Stimulated activated naive CD8-positive, alpha-beta T cell treated with anti-CD3 and anti-CD28 coated beads, Interleukin-15, Interleukin-2, amounts not matched to agents 100 ng/mL and 50 ng/mL, for 24 hours (primary cell): ENCODE measurements around the gene SH3PXD2A.
A peak's percentile ranks its signal among the peaks of the same experiment; 100 is the strongest.
"Not testable (repeated sequence)": the region's sequence is repeated elsewhere in the genome, so short reads cannot be mapped to it uniquely, and the experiment has no call there.

ENCODE experiments used
- H3K27ac Mint-ChIP-seq: one replicate; pipeline ENCODE4 v1.8.0; 2021; ENCODE audit warnings: mild to moderate bottlenecking, mixed read lengths
- H3K27me3 Mint-ChIP-seq: one replicate; pipeline ENCODE4 v1.8.0; 2021; ENCODE audit warnings: mixed read lengths
- H3K36me3 Mint-ChIP-seq: one replicate; pipeline ENCODE4 v1.8.0; 2021; ENCODE audit warnings: low read depth, mixed read lengths
- H3K4me1 Mint-ChIP-seq: one replicate; pipeline ENCODE4 v1.8.0; 2021; ENCODE audit warnings: low read depth, mixed read lengths
- H3K4me3 Mint-ChIP-seq: one replicate; pipeline ENCODE4 v1.8.0; 2021; ENCODE audit warnings: mild to moderate bottlenecking, mixed read lengths
- H3K9me3 Mint-ChIP-seq: one replicate; pipeline ENCODE4 v1.8.0; 2021; ENCODE audit warnings: mixed read lengths

The SH3PXD2A gene

DNA sequence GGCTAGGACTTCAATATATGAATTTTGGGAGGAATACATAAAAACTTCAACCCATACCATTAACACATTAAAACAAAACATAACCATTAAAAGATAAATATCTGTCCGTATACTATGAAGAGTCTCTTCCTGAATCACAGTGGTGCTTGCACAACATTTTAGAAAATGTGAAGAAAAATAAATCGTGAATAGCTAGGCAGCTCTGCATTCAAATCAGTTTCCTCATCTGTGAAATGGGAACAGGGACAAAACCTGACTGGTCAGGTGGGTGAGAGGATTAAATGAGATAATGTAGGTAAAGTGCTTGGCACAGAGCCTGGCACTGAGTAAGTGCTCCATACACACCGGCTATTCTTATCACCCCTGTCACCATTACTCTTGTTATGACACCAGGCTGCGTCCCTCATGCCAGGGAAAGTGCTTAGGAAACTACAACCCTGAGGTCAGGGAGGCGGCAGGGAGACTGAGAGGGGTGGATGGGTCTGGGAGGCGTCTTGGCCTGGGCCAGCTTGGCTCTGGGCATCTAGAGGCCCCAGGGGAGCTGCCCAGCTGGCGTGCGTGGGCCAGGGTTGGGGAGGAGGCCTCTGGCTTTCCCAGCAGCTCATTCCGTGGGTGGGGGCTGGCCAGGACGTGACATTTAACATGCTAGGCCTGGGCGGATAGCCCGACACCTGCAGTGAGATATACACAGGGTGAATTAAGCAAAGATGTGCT is 78.3 kb downstream of the SH3PXD2A start:
- H3K4me3 Mint-ChIP-seq = no peak overlapping the region
- peaks cover 4% of the 10 kb centered on the region for H3K27me3 Mint-ChIP-seq
- peaks cover 13% of the 10 kb centered on the region for H3K4me1 Mint-ChIP-seq
- H3K9me3 Mint-ChIP-seq = no peaks in the 10 kb centered on the region
- H3K27ac Mint-ChIP-seq = no peak overlapping the region
- H3K36me3 Mint-ChIP-seq = no peaks in the 10 kb centered on the region

DNA sequence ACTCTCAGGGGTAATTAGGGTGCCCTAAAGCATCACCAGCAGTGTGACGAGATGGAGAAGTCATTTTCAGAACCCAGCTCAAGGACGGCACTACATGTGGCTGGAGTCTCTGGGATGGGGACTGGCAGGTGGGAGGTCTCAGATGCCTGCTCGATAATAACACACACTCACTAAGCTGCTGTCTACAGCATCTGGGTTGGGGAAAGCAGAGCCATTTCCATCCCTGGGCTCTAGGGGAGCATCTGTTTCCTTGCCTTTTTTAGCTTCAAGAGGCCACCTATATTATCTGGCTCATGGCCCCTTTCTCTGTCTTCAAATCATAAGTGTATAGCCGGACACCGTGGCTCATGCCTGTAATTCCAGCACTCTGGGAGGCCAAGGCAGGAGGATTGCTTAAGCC is 79.6 kb downstream of the SH3PXD2A start:
- Mint-ChIP-seq H3K4me3 (no peak overlapping the region), H3K36me3 (no peaks in the 10 kb centered on the region), H3K27me3 (peaks cover under 1% of the 10 kb centered on the region), H3K9me3 (no peaks in the 10 kb centered on the region), H3K27ac (no peak overlapping the region), H3K4me1 (peaks cover 18% of the 10 kb centered on the region)

DNA sequence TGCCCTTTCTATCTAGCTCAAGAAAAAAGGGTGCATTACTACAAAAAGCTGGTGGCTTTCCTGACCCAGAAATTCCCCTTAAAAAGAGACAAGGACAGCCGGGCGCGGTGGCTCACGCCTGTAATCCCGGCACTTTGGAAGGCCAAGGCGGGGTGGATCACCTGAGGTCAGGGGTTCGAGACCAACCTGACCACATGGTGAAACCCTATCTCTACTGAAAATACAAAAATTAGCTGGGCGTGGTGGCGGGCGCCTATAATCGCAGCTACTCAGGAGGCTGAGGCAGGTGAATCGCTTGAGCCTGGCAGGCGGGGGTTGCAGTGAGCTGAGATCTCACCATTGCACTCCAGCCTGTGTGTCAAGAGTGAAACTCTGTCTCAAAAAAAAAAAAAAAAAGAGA is 82.5 kb downstream of the SH3PXD2A start:
- Mint-ChIP-seq H3K4me1 (peaks cover 29% of the 10 kb centered on the region), H3K4me3 (peak overlapping the region; percentile 86)
- H3K27ac Mint-ChIP-seq, H3K27me3 Mint-ChIP-seq, H3K9me3 Mint-ChIP-seq, H3K36me3 Mint-ChIP-seq: not testable (repeated sequence)

DNA sequence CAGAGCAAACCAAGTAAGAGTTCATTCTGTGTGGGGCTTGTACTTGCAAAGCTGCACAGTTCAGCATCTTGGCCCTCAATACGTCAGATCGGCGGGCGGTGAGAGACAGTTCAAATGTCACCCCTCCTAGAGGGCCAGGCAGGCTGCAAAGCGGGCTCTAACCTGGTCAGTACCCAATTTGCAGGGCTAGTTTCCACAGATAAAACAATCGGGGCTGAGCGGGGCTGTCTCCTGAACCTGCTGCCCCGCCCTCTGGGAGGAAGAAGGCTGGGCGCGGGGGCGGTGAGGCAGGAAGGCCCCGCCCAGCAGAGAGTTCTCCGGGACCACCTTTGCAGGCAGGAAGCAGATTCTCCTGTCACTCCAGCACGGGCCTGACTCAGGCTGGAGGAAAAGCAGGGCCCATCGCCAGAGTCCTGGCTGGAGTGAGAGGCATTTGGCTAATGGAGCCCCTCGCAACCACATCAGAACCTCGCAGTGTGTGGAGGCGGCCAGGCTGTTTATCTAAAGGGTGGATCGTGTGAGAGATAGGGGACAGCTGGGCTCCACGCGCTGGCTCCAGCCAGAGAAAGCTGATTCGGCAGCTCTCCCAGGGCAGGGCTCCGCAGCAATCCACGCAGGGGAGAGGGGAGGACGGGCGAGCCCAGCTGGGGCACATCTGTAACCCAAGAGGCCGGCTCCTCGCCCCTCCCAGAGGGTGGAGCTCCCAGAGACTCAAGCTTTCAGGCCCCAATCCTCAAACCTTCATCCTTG is 83.1 kb downstream of the SH3PXD2A start:
- H3K9me3 Mint-ChIP-seq = no peaks in the 10 kb centered on the region
- H3K27ac Mint-ChIP-seq = peak overlapping the region; percentile 88
- H3K4me3 Mint-ChIP-seq = peak overlapping the region; percentile 86
- H3K27me3 Mint-ChIP-seq = no peaks in the 10 kb centered on the region
- peaks cover 24% of the 10 kb centered on the region for H3K4me1 Mint-ChIP-seq
- H3K36me3 Mint-ChIP-seq = no peaks in the 10 kb centered on the region

DNA sequence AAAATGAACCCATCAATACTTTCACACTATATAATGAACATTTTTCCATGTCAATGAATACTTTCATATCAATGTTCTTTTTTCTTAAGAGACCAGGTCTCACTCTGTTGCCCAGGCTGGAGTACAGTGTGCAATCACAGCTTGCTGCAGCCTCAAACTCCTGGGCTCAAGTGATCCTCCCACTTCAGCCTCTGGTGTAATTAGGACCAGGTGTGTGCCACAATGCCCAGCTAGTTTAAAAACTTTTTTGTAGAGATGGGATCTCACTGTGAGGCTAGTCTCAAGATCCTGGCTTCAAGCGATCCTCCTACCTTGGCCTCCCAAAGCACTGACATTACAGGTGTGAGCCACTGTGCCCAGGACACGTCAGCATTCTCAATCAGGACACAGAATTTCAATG is 85.2 kb downstream of the SH3PXD2A start:
- Mint-ChIP-seq H3K4me1 (peaks cover 39% of the 10 kb centered on the region), H3K27me3 (no peaks in the 10 kb centered on the region), H3K9me3 (no peaks in the 10 kb centered on the region), H3K27ac (no peak overlapping the region), H3K36me3 (no peaks in the 10 kb centered on the region), H3K4me3 (no peak overlapping the region)

DNA sequence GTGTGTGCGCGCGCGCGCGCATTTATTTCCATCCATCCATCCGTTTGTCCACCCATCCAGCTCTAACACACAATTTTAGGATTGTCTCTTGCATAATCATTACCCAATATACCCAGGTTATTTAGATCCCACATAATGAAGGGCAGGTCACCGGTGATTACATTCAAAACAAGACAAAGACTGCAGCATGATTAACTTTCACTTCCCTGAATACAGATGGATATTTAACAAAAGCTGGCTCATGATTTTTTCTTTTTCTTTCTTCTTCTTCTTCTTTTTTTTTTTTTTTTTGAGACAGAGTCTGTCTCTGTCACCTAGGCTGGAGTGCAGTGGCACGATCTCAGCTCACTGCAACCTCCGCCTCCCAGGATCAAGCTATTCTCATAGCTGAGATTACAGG is 86.2 kb downstream of the SH3PXD2A start:
- H3K4me1 Mint-ChIP-seq = peaks cover 48% of the 10 kb centered on the region
- no peak overlapping the region for H3K4me3 Mint-ChIP-seq
- H3K36me3 Mint-ChIP-seq = no peaks in the 10 kb centered on the region
- no peaks in the 10 kb centered on the region for H3K27me3 Mint-ChIP-seq
- H3K9me3 Mint-ChIP-seq = no peaks in the 10 kb centered on the region
- H3K27ac Mint-ChIP-seq = no peak overlapping the region

DNA sequence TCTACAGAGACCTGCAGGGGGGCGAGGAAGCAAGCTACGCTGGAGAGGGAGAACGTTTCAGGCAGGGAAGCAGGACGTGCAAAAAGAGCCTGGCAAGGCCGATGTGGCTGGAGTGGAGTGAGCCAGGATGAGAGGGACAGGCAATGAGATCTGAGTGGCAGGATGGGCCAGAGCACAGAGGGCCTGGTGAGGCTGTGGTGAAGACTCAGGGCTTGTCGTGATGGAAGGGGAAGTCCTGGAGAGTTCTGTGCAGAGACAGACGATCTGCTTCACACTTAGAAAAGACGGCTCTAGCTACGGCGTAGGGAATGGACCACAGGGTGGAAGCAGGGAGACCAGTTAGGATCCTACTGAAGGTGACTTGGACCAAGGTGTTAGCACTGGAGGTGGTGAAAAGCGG is 87.0 kb downstream of the SH3PXD2A start:
- Mint-ChIP-seq H3K36me3 (no peaks in the 10 kb centered on the region), H3K9me3 (no peaks in the 10 kb centered on the region), H3K4me3 (no peak overlapping the region), H3K27me3 (no peaks in the 10 kb centered on the region), H3K4me1 (peaks cover 57% of the 10 kb centered on the region), H3K27ac (no peak overlapping the region)

DNA sequence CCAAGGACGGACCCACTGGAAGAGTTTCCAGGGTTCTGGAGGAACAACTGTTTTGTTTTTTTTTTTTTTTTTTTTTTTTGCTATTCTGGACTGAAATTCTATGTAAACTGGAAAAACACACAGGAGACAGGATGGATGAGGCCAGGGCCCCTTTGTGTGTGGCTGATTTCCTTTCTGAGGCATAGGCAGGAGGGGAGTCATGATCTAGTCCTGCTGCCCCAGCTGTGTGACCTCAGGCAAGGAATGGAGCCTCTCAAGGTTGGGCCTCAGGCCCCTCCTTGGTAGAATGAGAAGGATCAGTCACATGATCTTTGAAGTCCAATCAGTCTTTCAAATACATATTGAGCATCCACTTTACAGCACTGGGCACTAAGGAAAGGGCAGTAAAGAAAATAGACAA is 87.6 kb downstream of the SH3PXD2A start:
- no peak overlapping the region for H3K4me3 Mint-ChIP-seq
- peaks cover 61% of the 10 kb centered on the region for H3K4me1 Mint-ChIP-seq
- no peaks in the 10 kb centered on the region for H3K9me3 Mint-ChIP-seq
- no peaks in the 10 kb centered on the region for H3K27me3 Mint-ChIP-seq
- no peaks in the 10 kb centered on the region for H3K36me3 Mint-ChIP-seq
- no peak overlapping the region for H3K27ac Mint-ChIP-seq

DNA sequence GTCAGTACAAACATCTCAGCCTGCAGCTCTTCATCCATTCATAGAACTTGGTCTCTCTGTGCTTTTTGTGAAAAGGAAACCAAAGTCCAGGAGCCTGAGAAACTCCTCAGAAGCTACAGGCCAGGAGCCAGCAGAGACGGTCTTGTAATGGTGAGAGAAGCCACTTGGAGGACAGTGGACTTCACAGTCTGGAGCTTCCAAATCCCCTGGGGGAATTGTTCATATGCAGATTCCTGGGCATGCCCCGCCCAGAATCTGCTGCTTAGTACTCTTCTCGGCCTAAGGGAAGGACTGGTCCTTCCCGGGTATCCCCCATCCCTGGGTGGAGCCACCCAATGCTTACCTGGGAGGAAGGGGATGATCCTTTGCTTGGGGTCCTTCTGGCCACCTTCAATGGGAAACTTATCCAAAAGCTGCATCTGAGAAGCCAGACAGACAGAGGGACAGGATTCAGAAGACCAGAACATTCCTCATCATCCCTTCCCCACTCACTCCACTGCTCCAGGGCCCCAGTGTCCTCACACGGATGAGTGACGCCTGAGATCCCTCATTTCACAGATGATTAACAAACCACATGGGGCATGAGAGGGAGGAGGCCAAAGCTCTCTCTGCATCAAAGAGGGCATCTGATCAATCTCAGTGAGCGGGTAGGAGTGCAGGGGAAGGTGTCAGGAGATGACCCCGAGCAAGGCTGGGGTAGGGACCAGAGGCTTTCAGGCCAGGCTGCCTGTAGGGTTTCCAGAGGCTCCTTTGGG is 88.4 kb downstream of the SH3PXD2A start:
- no peak overlapping the region for H3K27ac Mint-ChIP-seq
- H3K36me3 Mint-ChIP-seq = no peaks in the 10 kb centered on the region
- no peaks in the 10 kb centered on the region for H3K9me3 Mint-ChIP-seq
- H3K4me3 Mint-ChIP-seq = no peak overlapping the region
- peaks cover 54% of the 10 kb centered on the region for H3K4me1 Mint-ChIP-seq
- no peaks in the 10 kb centered on the region for H3K27me3 Mint-ChIP-seq

DNA sequence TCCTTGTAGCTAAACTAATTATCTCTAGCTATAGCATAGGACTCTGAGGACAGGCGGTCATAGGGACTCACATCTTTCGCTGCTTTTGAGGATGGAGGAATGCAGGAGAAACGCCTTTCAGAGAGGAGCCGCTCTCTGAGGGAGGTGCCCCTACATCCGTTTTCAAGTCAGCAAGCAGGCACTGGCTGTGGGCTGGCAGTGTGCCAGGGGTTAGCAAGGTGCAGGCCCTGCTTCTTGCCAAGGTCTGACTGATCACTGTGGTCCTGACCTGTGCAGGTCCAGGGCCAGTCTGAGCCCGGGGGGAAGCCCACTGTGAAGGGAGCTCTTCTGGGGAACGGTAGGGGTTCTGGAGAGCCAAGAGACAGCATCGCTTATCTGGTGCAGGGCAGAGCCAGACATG is 89.4 kb downstream of the SH3PXD2A start:
- no peaks in the 10 kb centered on the region for H3K27me3 Mint-ChIP-seq
- H3K36me3 Mint-ChIP-seq = no peaks in the 10 kb centered on the region
- peaks cover 50% of the 10 kb centered on the region for H3K4me1 Mint-ChIP-seq
- H3K4me3 Mint-ChIP-seq = no peak overlapping the region
- no peak overlapping the region for H3K27ac Mint-ChIP-seq
- H3K9me3 Mint-ChIP-seq = no peaks in the 10 kb centered on the region

DNA sequence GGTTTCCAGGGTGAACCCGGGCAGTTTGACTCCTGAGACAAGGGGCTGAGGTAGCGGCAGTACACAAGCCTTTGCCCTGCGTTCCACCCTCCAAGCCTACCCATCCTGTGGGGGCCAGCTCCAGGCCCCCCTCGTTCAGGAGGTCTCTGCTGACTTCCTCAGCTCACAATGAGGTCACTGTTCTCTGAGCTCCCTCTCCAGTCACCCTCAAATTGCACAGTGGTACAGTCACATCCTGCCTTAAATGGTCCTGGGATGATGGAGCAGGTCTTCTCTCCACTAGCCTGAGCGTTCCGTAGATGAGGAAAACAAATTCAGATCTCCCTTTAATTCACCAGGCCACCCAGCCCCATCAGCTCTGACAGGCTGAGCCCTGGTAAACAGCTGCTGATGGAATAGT is 90.2 kb downstream of the SH3PXD2A start:
- no peaks in the 10 kb centered on the region for H3K27me3 Mint-ChIP-seq
- H3K4me1 Mint-ChIP-seq = peaks cover 50% of the 10 kb centered on the region
- H3K36me3 Mint-ChIP-seq = no peaks in the 10 kb centered on the region
- H3K9me3 Mint-ChIP-seq = no peaks in the 10 kb centered on the region
- H3K4me3 Mint-ChIP-seq = no peak overlapping the region
- H3K27ac Mint-ChIP-seq = no peak overlapping the region

DNA sequence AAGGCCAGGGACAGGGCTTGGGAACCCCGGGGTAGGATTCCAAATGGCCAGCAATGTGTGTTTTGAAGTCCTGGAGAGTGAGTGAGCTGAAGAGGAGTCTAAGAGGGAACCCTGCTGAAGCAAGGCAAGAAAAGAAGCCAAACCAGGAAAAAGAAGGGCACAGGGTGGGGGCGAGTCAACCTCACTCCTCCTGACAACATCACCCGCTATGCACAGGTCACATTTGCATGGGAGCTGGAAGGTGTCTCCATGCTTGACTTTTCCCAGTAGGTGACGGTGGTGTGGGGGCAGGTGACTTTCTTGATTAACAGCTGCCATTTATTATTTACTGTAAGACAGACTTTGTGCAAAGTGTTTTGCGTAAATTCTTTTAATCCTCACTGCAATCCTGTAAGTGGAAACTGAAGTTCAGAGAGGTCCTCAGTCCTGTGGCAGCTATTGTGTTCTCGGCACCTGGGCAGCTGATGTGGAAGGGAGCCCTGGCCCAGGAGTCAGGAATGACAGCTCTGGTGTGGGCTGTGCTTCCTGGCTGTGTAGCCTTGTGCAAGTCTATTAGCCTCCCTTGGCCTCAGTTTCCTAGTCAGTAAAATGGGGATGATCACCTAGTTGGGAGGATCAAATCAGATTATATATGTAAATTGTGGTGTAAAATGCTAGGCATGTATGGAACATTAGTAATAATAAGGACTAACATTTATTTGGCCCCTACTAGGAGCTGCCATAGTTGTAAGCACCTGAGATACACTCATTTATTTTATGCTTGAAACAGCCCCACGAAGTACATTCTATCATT is 90.9 kb downstream of the SH3PXD2A start:
- Mint-ChIP-seq H3K4me3 (no peak overlapping the region), H3K27me3 (no peaks in the 10 kb centered on the region), H3K36me3 (no peaks in the 10 kb centered on the region), H3K4me1 (peaks cover 52% of the 10 kb centered on the region), H3K27ac (peak overlapping the region; percentile 56), H3K9me3 (no peaks in the 10 kb centered on the region)

DNA sequence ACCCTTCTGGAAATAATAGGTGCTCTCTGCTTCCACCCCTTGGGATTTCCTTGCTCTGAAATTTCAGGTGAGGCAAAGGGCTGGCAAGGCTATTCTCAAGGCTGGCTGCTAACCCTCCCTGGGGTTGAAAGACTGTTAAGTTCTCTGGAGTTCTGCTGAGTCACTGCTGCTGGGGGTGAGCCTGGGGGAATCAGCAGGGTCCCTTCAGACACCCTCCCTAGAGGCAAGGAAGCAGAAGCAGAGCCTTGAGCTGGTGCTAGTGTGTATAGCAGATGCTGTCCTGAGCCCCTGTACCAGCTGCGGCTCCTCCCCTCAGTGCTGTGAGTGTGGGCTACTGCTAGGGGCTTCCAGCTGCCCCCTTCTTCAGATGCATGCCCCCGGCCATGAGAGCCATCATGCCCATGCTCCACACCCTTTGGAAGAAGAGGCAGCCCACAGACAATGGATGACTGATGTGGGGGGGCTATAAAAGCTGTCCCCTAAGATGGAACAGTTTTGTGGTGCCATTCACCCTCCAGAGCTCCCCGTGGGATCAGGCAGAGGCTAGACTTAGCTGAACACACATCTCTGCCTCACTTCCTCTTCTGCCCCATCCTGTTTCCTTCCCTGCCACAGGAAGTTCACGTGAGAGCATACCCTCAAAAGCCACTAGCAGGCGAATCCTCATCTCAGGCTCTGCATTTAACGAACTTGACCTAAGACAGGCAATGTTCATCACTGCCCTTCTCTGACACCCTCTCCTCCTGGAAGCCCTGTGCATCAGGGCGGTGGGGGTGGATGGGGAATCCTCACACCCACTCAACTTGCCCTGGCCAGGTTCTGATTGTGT is 91.8 kb downstream of the SH3PXD2A start:
- Mint-ChIP-seq H3K27ac (peak overlapping the region; percentile 27), H3K4me3 (peak overlapping the region; percentile 31), H3K4me1 (peaks cover 52% of the 10 kb centered on the region), H3K9me3 (no peaks in the 10 kb centered on the region), H3K36me3 (no peaks in the 10 kb centered on the region), H3K27me3 (no peaks in the 10 kb centered on the region)

DNA sequence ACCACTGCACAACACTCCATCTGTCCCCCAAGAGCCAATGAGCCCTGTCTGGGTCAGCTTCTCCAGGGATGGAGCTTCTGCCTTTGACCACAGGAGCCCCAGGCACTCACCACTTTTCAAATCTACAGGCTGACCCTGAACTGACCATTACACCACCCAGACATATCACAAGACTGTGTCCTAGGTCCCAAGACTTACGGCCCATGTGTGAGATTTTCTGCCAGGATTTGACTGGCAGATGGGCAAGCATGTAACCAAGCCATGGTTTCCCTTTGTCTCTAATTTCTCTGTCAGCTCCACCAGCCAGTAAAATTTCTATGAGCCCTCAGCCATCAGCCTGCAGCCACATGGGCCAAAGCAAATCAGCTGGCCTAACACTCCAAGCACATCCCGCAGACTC is 92.5 kb downstream of the SH3PXD2A start:
- Mint-ChIP-seq H3K27ac (no peak overlapping the region), H3K4me3 (no peak overlapping the region), H3K9me3 (no peaks in the 10 kb centered on the region), H3K4me1 (peaks cover 58% of the 10 kb centered on the region), H3K27me3 (no peaks in the 10 kb centered on the region), H3K36me3 (no peaks in the 10 kb centered on the region)
